ENCODE results near the gene PKIG. TPM values are rescaled to one million over a fixed set of nuclear protein-coding genes. Genes with fewer than 3 reads are reported as not detected.

The PKIG gene
- total RNA-seq, 2 donors from 2014 or later: 43.6 to 64.9 TPM

GRCh38 chr20:44537993-44538392 is 44.4 kb upstream of the PKIG start:
- H3K4me1 ChIP-seq: peaks cover under 1% of the 10 kb centered on the region
- H3K27ac ChIP-seq: no peak overlapping the region
- no peak for TF ChIP-seq POLR2A (IDR thresholded peaks at IDR 0.05)
- no peak for TF ChIP-seq CTCF (IDR thresholded peaks at IDR 0.05)
- no peaks in the 10 kb centered on the region for H3K27me3 ChIP-seq
- ATAC-seq: no peak
- H3K36me3 ChIP-seq (replicated peaks in 1 of 2; ENCODE audit: insufficient read depth in 1 of 2, low read depth in 2 of 2): no peaks in the 10 kb centered on the region
- intact Hi-C loops (cut with DNase I): loop anchor here (10.0 kb wide), 1 partner anchor 77 kb away; no protein-coding TSS in a partner anchor
- no peaks in the 10 kb centered on the region for H3K9me3 ChIP-seq
- no peak overlapping the region for H3K4me3 ChIP-seq
- DNase-seq: no peak
- 80 to 87% methylated on average over 1 of the region's 1 CpG for WGBS, 2 donors

GRCh38 chr20:44540834-44541233 is 41.5 kb upstream of the PKIG start:
- H3K9me3 ChIP-seq: no peaks in the 10 kb centered on the region
- H3K27me3 ChIP-seq: no peaks in the 10 kb centered on the region
- DNase-seq (no peak), ATAC-seq (no peak)
- no peaks in the 10 kb centered on the region for H3K36me3 ChIP-seq (replicated peaks in 1 of 2; ENCODE audit: insufficient read depth in 1 of 2, low read depth in 2 of 2)
- no peak overlapping the region for H3K27ac ChIP-seq
- no peak overlapping the region for H3K4me3 ChIP-seq
- intact Hi-C loops (cut with DNase I): no loop called here
- no peaks in the 10 kb centered on the region for H3K4me1 ChIP-seq
- TF ChIP-seq CTCF (IDR thresholded peaks at IDR 0.05): no peak
- no peak for TF ChIP-seq POLR2A (IDR thresholded peaks at IDR 0.05)
- WGBS, 2 donors: 72 to 82% methylated on average over 6 of the region's 6 CpGs

GRCh38 chr20:44541992-44542391 is 40.4 kb upstream of the PKIG start:
- 43 to 49% methylated on average over 4 of the region's 4 CpGs for WGBS, 2 donors
- DNase-seq (no peak), ATAC-seq (no peak)
- Histone ChIP-seq H3K4me1 (no peaks in the 10 kb centered on the region), H3K36me3 (replicated peaks in 1 of 2; ENCODE audit: insufficient read depth in 1 of 2, low read depth in 2 of 2) (no peaks in the 10 kb centered on the region), H3K27me3 (no peaks in the 10 kb centered on the region), H3K9me3 (no peaks in the 10 kb centered on the region), H3K27ac (peak overlapping the region in 1 of 4 donors; percentile 6), H3K4me3 (no peak overlapping the region)
- TF ChIP-seq CTCF (IDR thresholded peaks at IDR 0.05) (no peak), POLR2A (IDR thresholded peaks at IDR 0.05) (no peak)
- intact Hi-C loops (cut with DNase I): no loop called here

GRCh38 chr20:44542890-44543289 is 39.5 kb upstream of the PKIG start:
- Histone ChIP-seq H3K4me1 (peaks cover under 1% of the 10 kb centered on the region), H3K36me3 (replicated peaks in 1 of 2; ENCODE audit: insufficient read depth in 1 of 2, low read depth in 2 of 2) (no peaks in the 10 kb centered on the region), H3K9me3 (no peaks in the 10 kb centered on the region), H3K4me3 (no peak overlapping the region), H3K27me3 (no peaks in the 10 kb centered on the region), H3K27ac (no peak overlapping the region)
- intact Hi-C loops (cut with DNase I): no loop called here
- no peak for TF ChIP-seq CTCF (IDR thresholded peaks at IDR 0.05)
- no peak for TF ChIP-seq POLR2A (IDR thresholded peaks at IDR 0.05)
- WGBS, 2 donors: 71 to 93% methylated on average over 1 of the region's 1 CpG
- DNase-seq (no peak), ATAC-seq (no peak)

GRCh38 chr20:44543358-44543757 is 39.0 kb upstream of the PKIG start:
- no peaks in the 10 kb centered on the region for H3K27me3 ChIP-seq
- no peak for ATAC-seq
- no peaks in the 10 kb centered on the region for H3K9me3 ChIP-seq
- no peak overlapping the region for H3K4me3 ChIP-seq
- TF ChIP-seq POLR2A (IDR thresholded peaks at IDR 0.05) (no peak), CTCF (IDR thresholded peaks at IDR 0.05) (no peak)
- no peaks in the 10 kb centered on the region for H3K36me3 ChIP-seq (replicated peaks in 1 of 2; ENCODE audit: insufficient read depth in 1 of 2, low read depth in 2 of 2)
- WGBS, 2 donors: 55% methylated on average over 3 of the region's 3 CpGs
- H3K27ac ChIP-seq: no peak overlapping the region
- DNase-seq: no peak
- intact Hi-C loops (cut with DNase I): no loop called here
- H3K4me1 ChIP-seq: peaks cover 5% of the 10 kb centered on the region

All from body of pancreas (tissue), 4 donors.